ENCODE measurements around the gene NOP14. TPM values are rescaled to one million over a fixed set of nuclear protein-coding genes. Genes with fewer than 3 reads are reported as not detected.
A peak's percentile ranks its signal among the peaks of the same experiment; 100 is the strongest.
"Not testable (repeated sequence)": the region's sequence is repeated elsewhere in the genome, so short reads cannot be mapped to it uniquely, and the experiment has no call there.

The NOP14 gene
- total RNA-seq, 1 donor from 2014 or later = 31.5 TPM

- peaks cover 11% of the 10 kb centered on the region for H3K36me3 Mint-ChIP-seq (ENCODE audit: insufficient read depth)
- H3K4me3 Mint-ChIP-seq (ENCODE audit: low read depth) = no peak overlapping the region
- no peak for TF ChIP-seq CTCF (IDR thresholded peaks at IDR 0.05; ENCODE audit: unreplicated experiment)
- H3K27ac Mint-ChIP-seq = no peak overlapping the region
- DNase-seq (ENCODE audit: low spot score, unreplicated experiment) = no peak
- H3K9me3 Mint-ChIP-seq (ENCODE audit: low read depth) = no peaks in the 10 kb centered on the region
- H3K27me3 Mint-ChIP-seq = no peaks in the 10 kb centered on the region
- peaks cover 8% of the 10 kb centered on the region for H3K4me1 Mint-ChIP-seq (ENCODE audit: low read depth)
Measured at GRCh38 chr4:2938906-2939305, 24.3 kb downstream of the NOP14 start.

- H3K27ac Mint-ChIP-seq; DNase-seq (ENCODE audit: low spot score, unreplicated experiment); H3K4me1 Mint-ChIP-seq (ENCODE audit: low read depth); H3K27me3 Mint-ChIP-seq; H3K9me3 Mint-ChIP-seq (ENCODE audit: low read depth); H3K4me3 Mint-ChIP-seq (ENCODE audit: low read depth): not testable (repeated sequence)
- peaks cover 11% of the 10 kb centered on the region for H3K36me3 Mint-ChIP-seq (ENCODE audit: insufficient read depth)
Measured at GRCh38 chr4:2938411-2938810, 24.8 kb downstream of the NOP14 start.

GRCh38 chr4:2937986-2938385, 25.2 kb downstream of the NOP14 start:
- peaks cover 11% of the 10 kb centered on the region for H3K36me3 Mint-ChIP-seq (ENCODE audit: insufficient read depth)
- H3K27ac Mint-ChIP-seq = no peak overlapping the region

GRCh38 chr4:2937146-2937857, 25.9 kb downstream of the NOP14 start:
- DNase-seq (ENCODE audit: low spot score, unreplicated experiment) = no peak
- Mint-ChIP-seq H3K4me1 (ENCODE audit: low read depth) (peaks cover 12% of the 10 kb centered on the region), H3K4me3 (ENCODE audit: low read depth) (peak overlapping the region; percentile 81), H3K36me3 (ENCODE audit: insufficient read depth) (peaks cover 8% of the 10 kb centered on the region), H3K27me3 (no peaks in the 10 kb centered on the region), H3K9me3 (ENCODE audit: low read depth) (no peaks in the 10 kb centered on the region), H3K27ac (no peak overlapping the region)
- TF ChIP-seq CTCF (IDR thresholded peaks at IDR 0.05; ENCODE audit: unreplicated experiment) = no peak

More at GRCh38 chr4:2937986-2938385, 25.2 kb downstream of the NOP14 start:
- DNase-seq (ENCODE audit: low spot score, unreplicated experiment) = no peak
- no peaks in the 10 kb centered on the region for H3K27me3 Mint-ChIP-seq
- no peaks in the 10 kb centered on the region for H3K9me3 Mint-ChIP-seq (ENCODE audit: low read depth)
- H3K4me3 Mint-ChIP-seq (ENCODE audit: low read depth) = no peak overlapping the region
- H3K4me1 Mint-ChIP-seq (ENCODE audit: low read depth) = peaks cover 11% of the 10 kb centered on the region
- TF ChIP-seq CTCF (IDR thresholded peaks at IDR 0.05; ENCODE audit: unreplicated experiment) = no peak

- H3K4me1 Mint-ChIP-seq (ENCODE audit: low read depth) = peaks cover 12% of the 10 kb centered on the region
- peaks cover 8% of the 10 kb centered on the region for H3K36me3 Mint-ChIP-seq (ENCODE audit: insufficient read depth)
- no peak for TF ChIP-seq CTCF (IDR thresholded peaks at IDR 0.05; ENCODE audit: unreplicated experiment)
- peak overlapping the region; percentile 81 for H3K4me3 Mint-ChIP-seq (ENCODE audit: low read depth)
- H3K27ac Mint-ChIP-seq = no peak overlapping the region
- no peak for DNase-seq (ENCODE audit: low spot score, unreplicated experiment)
- H3K27me3 Mint-ChIP-seq = no peaks in the 10 kb centered on the region
- no peaks in the 10 kb centered on the region for H3K9me3 Mint-ChIP-seq (ENCODE audit: low read depth)
Measured at GRCh38 chr4:2936773-2937145, 26.4 kb downstream of the NOP14 start.
